Cardiac fibroblast (primary cell): ENCODE measurements around the gene CDT1.

Experiments used
- DNase-seq, 2 donors: peaks; one replicate each; pipeline versions ENCODE4 v3.0.0 to v3.0.0-alpha.2; 2010; ENCODE audit warnings: low read depth in 2 of 2
- H3K4me3 ChIP-seq, 2 donors: replicated peaks in 1 of 2; 1 replicate in 1 of 2; 2 replicates in 1 of 2; pipeline ENCODE4 v1.5.1; 2011; ENCODE audit warnings: low read depth in 2 of 2, low read length in 2 of 2, mild to moderate bottlenecking in 2 of 2, moderate library complexity in 1 of 2
- CTCF ChIP-seq: IDR thresholded peaks from one replicate; pipeline ENCODE4 v1.5.1; 2011; ENCODE audit warnings: low read depth, mild to moderate bottlenecking, low read length, inconsistent platforms

The CDT1 gene

GRCh38 chr16:88839745-88840599, 36.4 kb downstream of the CDT1 start:
- no peak overlapping the region for H3K4me3 ChIP-seq
- no peak for DNase-seq
- TF ChIP-seq CTCF: no peak

GRCh38 chr16:88840600-88841215, 37.1 kb downstream of the CDT1 start:
- no peak for DNase-seq
- TF ChIP-seq CTCF: no peak
- no peak overlapping the region for H3K4me3 ChIP-seq

- no peak for TF ChIP-seq CTCF
- DNase-seq: no peak
- H3K4me3 ChIP-seq: no peak overlapping the region
Measured at GRCh38 chr16:88841521-88842307, 38.1 kb downstream of the CDT1 start.

- no peak for TF ChIP-seq CTCF
- DNase-seq: no peak
- H3K4me3 ChIP-seq: no peak overlapping the region
Measured at GRCh38 chr16:88842308-88842756, 38.7 kb downstream of the CDT1 start.

- no peak for DNase-seq
- no peak overlapping the region for H3K4me3 ChIP-seq
- TF ChIP-seq CTCF: no peak
Measured at GRCh38 chr16:88842806-88843205, 39.2 kb downstream of the CDT1 start.

- no peak for DNase-seq
- no peak overlapping the region for H3K4me3 ChIP-seq
- no peak for TF ChIP-seq CTCF
Measured at GRCh38 chr16:88843256-88843655, 39.7 kb downstream of the CDT1 start.
